Epithelial cell of prostate (primary cell): Measurements from ENCODE around the gene GNG12.

ENCODE experiments used
- DNase-seq: peaks from one replicate; pipeline ENCODE4 v3.0.0-alpha.2; 2011; ENCODE audit warnings: low read depth, low spot score
- H3K27ac ChIP-seq: fragments of 450-650 bp; 2 replicates; pipeline ENCODE4 v1.5.1; 2017; ENCODE audit warnings: mild to moderate bottlenecking

The GNG12 gene

GRCh38 chr1:67843746-67844145, 10.5 kb upstream of the GNG12 start:
- no peak for DNase-seq

GRCh38 chr1:67843331-67843730, 10.1 kb upstream of the GNG12 start:
- no peak overlapping the region for H3K27ac ChIP-seq
- DNase-seq: no peak

More at GRCh38 chr1:67843746-67844145, 10.5 kb upstream of the GNG12 start:
- H3K27ac ChIP-seq: no peak overlapping the region

DNA sequence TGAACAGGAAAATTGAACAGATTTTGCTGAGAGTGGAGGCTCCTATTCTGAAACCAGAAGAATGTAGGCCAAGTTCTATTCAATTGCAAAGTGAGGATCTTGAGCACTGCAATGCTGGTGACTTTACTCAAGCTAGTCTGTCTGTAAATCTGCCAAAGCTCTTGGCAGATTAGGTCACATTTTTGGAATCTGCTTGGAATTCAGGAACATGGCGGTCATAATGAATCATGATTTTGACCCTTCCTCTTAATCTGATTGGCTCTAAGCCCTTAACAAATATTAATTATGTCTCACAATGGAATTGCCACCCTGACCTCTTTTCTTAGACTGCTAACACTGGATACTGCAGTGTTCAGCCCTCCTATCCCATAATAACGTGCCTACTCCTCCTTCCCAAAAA, 7.2 kb upstream of the GNG12 start:
- H3K27ac ChIP-seq: peak overlapping the region; percentile 55
- DNase-seq: no peak

DNA sequence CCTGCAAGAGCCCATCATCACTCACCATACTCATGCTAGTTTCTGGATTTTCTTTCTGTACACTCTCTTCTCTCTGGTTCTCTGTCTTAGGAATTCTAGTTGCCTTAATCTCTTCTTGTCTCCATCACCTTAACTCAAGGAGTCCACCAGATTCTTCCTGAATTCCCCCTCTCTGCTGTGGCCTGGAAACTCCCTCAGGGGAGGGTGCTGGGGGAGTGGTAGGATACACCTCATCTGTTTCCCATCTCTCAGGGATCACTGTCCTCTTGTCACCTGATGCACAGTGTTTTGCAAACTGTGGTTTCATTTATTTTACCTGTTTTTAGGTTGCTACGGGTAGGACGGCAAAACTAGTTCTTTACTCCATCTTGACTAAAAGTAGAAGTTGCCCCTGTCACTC, 6.6 kb upstream of the GNG12 start:
- DNase-seq: no peak
- peak overlapping the region; percentile 55 for H3K27ac ChIP-seq

DNA sequence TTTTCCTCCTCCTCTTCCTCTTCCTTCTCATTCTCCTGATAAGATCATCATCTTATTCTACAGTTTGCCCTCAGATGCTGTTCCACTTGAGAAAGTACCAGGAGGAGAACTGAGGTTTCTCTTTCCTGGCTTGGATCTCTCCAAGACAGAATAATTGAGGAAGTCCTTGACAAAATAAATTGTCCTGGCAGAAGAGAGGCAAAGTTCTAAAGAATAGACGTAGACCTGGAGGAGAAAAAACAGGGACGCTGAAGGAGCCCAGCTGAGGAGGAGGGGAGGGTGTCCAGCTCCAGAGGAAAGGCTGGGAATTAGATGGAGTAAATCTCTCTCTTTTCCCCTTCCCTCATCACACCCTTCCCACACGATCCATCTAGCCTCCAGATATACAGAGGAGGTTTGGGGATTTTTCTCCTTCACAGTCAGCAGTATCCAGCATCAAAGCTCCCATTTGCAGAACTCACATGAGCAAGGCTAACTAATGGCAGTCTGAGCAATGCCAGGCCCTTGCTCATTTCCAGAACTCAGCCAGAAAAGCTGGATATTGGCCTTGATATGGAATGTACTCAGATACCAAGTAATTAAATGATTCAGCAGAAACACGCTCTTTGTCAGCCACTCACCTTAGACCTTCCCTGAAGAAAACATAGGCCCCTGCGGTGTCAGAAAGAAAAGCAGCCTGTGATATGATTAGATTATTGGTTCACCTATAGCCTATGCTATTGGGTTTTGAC, 5.1 kb upstream of the GNG12 start:
- H3K27ac ChIP-seq: peak overlapping the region; percentile 55
- DNase-seq: no peak

DNA sequence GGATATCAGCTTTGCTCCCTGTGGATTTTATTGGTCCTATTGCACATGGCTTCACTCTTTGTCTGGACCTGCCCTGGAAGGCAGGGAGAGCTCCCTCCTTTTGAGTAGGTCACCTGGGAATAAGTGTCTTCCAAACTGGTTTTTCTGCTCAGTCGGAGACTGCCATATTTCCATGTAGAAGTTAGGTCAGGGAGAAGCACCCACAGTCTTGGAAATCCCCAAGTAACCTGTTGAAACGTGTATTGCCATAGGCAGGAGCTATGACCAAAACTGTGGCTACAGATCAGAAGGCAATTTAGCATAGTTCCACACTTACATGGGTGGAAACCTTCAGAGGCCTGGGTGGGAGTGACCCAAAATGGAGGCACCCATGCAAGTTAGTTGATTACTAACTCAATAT, 3.5 kb upstream of the GNG12 start:
- DNase-seq: peak; percentile 93
- peak overlapping the region; percentile 75 for H3K27ac ChIP-seq

DNA sequence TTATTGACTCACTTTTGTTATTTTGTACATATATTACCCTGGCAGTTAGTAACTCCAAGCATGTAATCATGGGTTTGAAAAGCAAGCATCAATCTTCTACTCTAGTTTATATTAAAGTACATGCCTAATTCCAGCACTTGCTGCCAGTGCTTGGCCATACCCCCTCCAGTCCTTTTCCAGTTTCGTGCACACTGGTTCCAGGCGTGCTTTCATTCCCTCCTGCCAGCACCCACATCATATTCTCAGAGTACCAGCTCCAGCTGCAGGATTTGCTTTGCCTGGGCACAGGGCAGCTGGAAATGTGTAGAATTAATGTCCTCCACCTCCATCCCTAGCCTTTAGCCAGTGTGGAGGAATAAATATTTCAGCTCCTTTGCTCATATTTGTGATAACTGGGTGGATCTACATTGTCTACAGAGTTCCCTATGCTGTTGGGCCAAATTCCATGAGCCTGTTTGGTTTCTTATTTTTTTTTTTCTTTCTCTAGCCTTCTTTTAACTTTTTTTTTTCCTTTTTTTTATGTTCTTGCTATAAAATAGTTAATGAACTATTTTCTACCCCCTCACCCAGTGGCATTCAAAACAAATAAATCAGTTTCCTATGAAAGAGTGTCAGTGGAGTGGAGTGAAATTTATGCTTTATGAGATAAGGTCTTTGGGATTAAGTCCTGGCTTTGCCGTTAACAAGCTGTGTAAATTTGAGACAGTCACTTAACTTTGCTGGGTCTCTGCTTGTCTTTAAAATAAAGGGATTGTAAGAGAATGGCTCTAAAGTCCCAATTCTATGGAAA, 2.6 kb upstream of the GNG12 start:
- peak overlapping the region; percentile 75 for H3K27ac ChIP-seq
- DNase-seq: no peak

- DNase-seq: no peak
- H3K27ac ChIP-seq: no peak overlapping the region
Observed at GRCh38 chr1:67834246-67834877, 1.1 kb upstream of the GNG12 start.

DNA sequence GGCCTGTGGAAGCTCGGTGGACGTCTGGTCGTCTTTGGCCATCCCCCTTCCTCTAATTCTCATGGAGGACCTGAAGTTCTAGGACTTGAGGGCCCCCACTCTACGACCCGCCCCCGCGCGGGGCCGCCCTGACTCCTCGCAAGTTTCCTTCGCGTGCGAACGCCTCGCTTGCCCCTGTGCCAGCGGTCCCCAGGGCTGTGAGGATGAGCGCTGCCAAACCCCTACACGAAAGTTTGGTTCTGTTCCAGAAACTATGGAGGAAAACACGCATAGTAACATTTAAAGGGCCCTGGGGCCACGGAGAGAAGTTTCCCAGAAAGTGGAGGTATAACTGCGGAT, 304 bp upstream of the GNG12 start:
- peak overlapping the region; percentile 83 for H3K27ac ChIP-seq

DNA sequence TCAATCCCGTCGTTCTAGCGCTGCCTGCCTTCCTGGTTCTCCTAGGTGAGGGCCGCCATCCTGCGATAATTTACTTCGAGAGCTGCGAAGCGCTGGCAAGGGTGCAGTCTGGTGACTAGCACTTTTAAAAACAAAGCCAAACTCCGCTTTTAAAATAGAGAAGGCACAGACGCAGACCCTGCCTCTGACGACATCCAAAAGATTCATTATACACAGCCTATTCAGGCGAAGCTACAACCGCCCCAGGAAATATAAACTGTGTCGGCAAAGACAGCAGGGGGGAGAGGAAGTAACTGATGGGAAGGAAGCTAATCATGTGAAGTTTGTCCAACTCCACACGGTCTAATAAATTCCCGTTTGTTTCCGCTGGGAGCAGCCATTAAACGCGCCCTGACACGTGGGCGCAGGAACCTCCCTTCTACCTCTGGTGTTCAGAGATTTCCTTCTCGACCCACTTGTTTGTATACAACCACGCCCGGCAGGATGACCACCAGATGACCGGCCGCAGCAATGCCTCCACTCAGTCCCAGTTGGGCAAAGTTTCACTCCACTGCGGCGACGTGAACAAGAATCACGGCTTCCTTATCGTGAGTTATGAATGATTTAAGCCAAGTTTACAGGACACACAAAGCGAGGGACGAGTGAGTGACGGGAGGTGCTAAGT, 1.3 kb downstream of the GNG12 start:
- DNase-seq: no peak
- H3K27ac ChIP-seq: peak overlapping the region; percentile 83

More for the DNA sequence above, 304 bp upstream of the GNG12 start:
- DNase-seq: no peak

DNA sequence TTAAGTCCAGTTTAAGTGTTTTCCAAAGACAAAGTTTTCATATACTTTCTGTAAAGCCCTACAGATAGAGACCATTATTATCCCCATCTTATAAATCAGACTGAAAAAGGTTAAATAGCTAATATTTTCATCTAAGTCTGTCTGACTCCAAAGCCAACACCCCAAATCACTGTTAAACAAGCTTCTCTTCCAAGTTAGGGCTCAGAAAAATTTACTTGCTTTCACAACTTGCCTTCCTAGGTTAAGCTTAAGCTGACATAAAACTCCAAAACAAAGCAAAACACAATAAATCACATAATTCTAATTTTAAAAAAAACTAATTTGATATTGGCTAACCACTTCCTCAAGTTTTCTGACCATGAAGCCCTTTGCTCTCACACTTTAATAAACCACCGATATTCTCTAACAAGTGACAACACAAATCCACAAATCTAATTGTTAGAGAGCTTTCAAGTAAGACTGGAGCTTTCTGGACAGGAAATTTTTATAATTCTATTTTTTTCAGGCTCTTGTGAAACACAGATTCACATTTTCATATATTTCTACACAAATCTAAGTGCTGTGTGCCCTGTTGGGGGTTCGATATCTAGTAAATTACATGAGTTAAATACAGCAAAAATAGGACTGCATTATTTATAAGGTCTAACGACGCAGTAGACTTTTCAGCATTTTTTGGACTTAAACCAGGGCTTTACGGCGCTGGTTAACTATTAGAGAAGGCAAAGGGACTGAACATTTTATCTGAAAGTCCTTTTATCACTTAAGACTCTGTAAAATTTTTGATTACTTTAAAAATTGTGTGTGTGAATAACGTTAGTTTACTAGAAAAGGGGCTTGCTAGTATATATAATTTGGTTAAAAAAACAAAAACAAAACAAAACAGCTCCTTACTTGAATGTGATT, 2.1 kb downstream of the GNG12 start:
- peak overlapping the region; percentile 83 for H3K27ac ChIP-seq
- DNase-seq: no peak

DNA sequence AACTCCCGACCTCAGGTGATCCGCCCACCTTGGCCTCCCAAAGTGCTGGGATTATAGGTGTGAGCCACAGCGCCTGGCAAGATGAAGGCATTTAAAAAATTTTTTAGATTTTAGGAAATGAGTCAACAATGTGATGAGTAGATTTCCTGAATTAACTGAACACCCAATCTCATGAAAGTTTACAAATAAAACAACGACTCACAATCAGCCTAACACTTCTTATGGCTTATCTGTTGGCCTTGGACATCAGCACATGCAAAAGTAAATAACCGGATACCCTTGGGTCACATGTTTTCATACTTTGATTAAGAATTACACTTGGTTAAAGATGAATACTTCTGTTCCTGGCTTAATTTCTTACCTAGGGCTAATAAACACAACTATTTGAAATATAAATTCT, 3.0 kb downstream of the GNG12 start:
- no peak for DNase-seq
- peak overlapping the region; percentile 83 for H3K27ac ChIP-seq

DNA sequence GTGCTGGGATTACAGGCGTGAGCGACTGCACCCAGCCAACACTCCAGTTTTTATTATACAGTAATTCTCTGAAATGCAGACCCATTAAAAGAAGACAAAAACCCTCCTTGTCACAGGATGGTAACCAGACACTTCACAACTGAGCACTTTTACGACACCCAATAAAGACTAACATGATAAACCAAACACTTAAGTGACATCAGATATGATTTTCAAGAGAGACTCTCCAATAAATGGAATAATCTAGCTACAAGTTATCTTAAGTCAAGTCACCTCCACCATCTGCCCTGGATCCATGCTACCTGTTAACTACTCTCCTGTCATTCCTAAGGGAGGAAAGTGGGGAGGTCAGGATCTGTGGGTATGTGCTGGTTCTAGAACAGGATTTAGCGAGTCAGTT, 5.6 kb downstream of the GNG12 start:
- H3K27ac ChIP-seq: no peak overlapping the region
- no peak for DNase-seq

- no peak overlapping the region for H3K27ac ChIP-seq
- no peak for DNase-seq
Observed at GRCh38 chr1:67825591-67825990, 7.7 kb downstream of the GNG12 start.

- DNase-seq: no peak
- H3K27ac ChIP-seq: no peak overlapping the region
Observed at GRCh38 chr1:67824766-67825165, 8.5 kb downstream of the GNG12 start.

- no peak overlapping the region for H3K27ac ChIP-seq
- DNase-seq: no peak
Observed at GRCh38 chr1:67823615-67824014, 9.7 kb downstream of the GNG12 start.

- no peak for DNase-seq
- H3K27ac ChIP-seq: no peak overlapping the region
Observed at GRCh38 chr1:67821263-67821662, 12.0 kb downstream of the GNG12 start.

- no peak overlapping the region for H3K27ac ChIP-seq
- DNase-seq: no peak
Observed at GRCh38 chr1:67818725-67819301, 14.5 kb downstream of the GNG12 start.

- no peak overlapping the region for H3K27ac ChIP-seq
- no peak for DNase-seq
Observed at GRCh38 chr1:67818162-67818561, 15.1 kb downstream of the GNG12 start.
